ENCODE data around the gene MCTP1.

Gene MCTP1

GRCh38 chr5:95284572-95285408 is at the start of gene MCTP1:
Gene MCTP1, minus strand, starts transcription at chr5:95285094.
- peak; percentile 8 for DNase-seq (ENCODE audit: low read depth)
- peak within 1 kb of the TSS; percentile 50 for H3K4me3 ChIP-seq (ENCODE audit: low read depth, low read length)
- TF ChIP-seq, protein P1, sequence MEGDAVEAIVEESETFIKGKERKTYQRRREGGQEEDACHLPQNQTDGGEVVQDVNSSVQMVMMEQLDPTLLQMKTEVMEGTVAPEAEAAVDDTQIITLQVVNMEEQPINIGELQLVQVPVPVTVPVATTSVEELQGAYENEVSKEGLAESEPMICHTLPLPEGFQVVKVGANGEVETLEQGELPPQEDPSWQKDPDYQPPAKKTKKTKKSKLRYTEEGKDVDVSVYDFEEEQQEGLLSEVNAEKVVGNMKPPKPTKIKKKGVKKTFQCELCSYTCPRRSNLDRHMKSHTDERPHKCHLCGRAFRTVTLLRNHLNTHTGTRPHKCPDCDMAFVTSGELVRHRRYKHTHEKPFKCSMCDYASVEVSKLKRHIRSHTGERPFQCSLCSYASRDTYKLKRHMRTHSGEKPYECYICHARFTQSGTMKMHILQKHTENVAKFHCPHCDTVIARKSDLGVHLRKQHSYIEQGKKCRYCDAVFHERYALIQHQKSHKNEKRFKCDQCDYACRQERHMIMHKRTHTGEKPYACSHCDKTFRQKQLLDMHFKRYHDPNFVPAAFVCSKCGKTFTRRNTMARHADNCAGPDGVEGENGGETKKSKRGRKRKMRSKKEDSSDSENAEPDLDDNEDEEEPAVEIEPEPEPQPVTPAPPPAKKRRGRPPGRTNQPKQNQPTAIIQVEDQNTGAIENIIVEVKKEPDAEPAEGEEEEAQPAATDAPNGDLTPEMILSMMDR (IDR thresholded peaks at IDR 0.05; ENCODE audit: insufficient read depth, low read depth, low read length, missing control alignments): no peak

GRCh38 chr5:95332158-95332557 is 47.3 kb upstream of the MCTP1 start:
- no peak overlapping the region for H3K4me3 ChIP-seq (ENCODE audit: low read depth, low read length)
- DNase-seq (ENCODE audit: low read depth): no peak
- TF ChIP-seq, protein P1 (IDR thresholded peaks at IDR 0.05; ENCODE audit: insufficient read depth, low read depth, low read length, missing control alignments): no peak

DNA sequence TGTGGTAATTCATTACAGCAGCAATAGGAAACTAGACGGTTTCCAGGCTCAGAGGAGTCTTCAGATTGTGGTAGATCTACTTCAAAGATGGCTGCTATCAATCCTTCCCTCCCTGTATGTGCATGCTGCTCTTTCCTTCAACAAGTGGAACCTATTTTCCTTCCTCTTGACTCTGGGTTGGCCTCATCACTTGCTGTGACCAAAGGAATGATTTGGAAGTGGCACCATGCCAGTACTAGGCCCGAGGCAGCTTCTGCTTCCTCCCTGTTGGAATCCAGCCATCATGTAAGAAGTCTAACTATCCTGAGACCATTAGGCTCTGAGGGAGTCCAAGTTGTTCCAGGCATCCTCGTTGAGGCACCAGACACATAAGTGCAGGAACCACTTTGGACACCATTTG is 46.5 kb upstream of the MCTP1 start:
- DNase-seq (ENCODE audit: low read depth): no peak
- H3K4me3 ChIP-seq (ENCODE audit: low read depth, low read length): no peak overlapping the region
- TF ChIP-seq, protein P1 (IDR thresholded peaks at IDR 0.05; ENCODE audit: insufficient read depth, low read depth, low read length, missing control alignments): no peak

DNA sequence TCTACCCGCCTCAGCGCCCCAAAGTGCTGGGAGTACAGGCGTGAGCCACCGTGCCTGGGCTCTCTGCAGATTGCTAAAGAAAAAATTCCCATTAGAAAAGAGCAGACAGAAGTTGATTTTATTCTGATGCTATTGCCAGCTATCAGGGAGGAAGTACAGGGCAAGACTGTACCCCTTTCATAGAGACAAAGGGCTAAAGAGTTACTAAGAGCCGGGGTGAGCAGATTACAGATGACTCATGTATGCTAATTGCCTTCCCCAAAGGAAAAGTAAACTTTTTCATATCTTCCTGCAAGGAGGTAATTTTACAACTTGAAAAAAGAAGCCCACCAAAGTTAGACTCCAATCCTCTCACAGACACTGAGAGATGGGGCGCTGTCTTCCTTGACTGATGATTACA is 42.3 kb upstream of the MCTP1 start:
- TF ChIP-seq, protein P1 (IDR thresholded peaks at IDR 0.05; ENCODE audit: insufficient read depth, low read depth, low read length, missing control alignments): no peak
- no peak for DNase-seq (ENCODE audit: low read depth)
- H3K4me3 ChIP-seq (ENCODE audit: low read depth, low read length): no peak overlapping the region

DNA sequence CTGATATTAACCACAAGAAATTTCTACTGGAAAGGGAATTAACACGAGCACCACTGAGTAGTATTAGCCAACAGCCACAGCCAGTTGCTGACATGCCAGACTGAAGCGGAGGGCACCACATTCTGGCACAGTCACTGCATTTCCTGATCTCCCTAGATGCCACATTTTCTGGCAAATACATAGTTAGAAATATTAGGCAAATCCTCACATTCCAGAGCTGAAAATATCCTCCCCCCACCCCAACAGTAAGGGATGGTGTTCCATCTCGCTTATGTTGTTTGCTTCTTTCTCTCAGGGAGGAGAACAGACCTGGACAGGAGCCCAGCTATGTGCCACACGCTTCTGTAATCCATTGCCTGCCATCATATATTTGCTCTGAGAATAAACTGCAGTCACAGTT is 32.8 kb upstream of the MCTP1 start:
- TF ChIP-seq, protein P1 (IDR thresholded peaks at IDR 0.05; ENCODE audit: insufficient read depth, low read depth, low read length, missing control alignments): no peak
- H3K4me3 ChIP-seq (ENCODE audit: low read depth, low read length): no peak overlapping the region
- no peak for DNase-seq (ENCODE audit: low read depth)

DNA sequence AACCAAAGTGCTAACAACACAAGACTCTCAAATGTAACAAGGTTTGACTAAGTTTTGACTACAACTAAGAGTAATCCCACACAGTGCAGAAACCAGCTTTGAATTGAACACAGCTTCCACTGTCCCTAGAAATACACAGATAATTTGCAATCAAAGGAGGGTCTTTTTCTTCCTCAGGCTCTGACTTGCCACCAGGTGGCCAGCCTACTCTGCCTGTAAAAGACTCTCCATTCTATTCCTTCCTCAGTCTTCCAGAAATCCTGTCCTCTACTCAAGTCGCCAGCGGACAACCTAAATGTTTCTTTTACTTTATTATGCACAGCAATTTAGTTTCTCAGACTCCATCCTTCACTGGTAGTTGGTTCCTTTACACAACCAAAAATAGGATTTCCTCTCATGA is 32.2 kb upstream of the MCTP1 start:
- H3K4me3 ChIP-seq (ENCODE audit: low read depth, low read length): no peak overlapping the region
- TF ChIP-seq, protein P1 (IDR thresholded peaks at IDR 0.05; ENCODE audit: insufficient read depth, low read depth, low read length, missing control alignments): no peak
- no peak for DNase-seq (ENCODE audit: low read depth)

- TF ChIP-seq, protein P1 (IDR thresholded peaks at IDR 0.05; ENCODE audit: insufficient read depth, low read depth, low read length, missing control alignments): no peak
- H3K4me3 ChIP-seq (ENCODE audit: low read depth, low read length): no peak overlapping the region
- no peak for DNase-seq (ENCODE audit: low read depth)
These were observed 19.8 kb upstream of the MCTP1 start for GRCh38 chr5:95304711-95305110.
